Fibroblast of peridontal ligament (primary cell): Measurements from ENCODE around the gene TRIO.

ENCODE experiments used
- DNase-seq: peaks from one replicate; pipeline ENCODE4 v3.0.0-alpha.2; 2010; ENCODE audit errors: extremely low read depth

The TRIO gene

DNA sequence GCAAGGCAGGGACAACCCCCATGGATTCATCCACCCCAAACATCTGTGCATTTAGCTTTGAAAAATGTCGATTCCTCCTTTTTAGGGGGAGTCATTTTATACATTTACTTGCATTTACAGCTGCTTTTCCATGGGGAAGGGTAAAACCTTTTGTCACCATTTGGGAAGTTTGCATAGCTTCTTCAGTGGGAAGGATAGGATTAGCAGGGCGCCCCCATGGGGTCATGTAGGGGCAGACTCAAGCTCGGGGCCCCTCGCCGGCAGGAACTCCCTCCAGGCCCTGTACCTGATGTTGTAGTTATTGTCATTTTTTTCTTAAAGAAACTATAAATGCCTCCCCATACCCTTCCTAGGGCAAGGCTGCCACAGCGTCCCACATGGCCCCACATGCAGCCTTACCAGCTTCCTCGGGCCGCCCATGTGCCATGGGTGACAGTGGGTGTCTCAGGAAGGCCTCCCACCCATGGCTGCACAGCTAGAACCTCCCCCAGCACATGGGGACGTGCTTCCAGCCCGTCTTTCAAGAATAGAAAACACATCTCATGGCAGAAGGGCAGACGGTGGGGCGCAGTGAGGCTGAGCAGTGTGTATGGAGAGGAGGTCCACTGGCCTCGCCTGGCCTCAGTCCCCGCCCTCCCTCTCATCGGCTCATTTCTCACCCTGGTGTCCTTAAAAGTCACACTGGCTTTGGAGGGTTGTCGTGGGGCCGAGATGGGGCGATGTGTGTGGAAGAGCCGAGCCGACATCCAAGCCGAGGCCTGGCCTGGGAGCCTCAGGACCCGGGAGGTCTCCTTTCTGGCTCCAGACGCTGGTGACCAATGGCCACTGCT is 362.4 kb downstream of the TRIO start:
- DNase-seq: no peak

DNA sequence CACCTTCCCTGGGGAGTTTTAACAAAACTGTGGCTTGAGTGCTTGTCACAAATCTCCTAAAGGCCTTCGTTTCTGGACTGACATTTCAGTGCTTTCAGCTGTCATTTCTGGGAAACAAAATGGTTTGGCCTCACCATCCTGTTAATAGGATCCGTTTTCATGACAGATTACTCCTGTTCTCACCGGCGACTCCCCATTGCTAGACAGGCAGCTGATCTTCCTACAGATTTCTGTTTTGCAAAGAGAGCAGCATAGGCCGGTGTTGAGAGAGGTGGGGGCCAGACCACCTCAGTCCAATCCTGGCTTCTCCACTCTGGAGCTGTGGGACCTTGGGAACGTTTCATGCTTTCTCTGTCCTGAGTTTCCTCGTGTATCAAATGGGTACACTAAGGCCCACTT is 363.0 kb downstream of the TRIO start:
- no peak for DNase-seq

DNA sequence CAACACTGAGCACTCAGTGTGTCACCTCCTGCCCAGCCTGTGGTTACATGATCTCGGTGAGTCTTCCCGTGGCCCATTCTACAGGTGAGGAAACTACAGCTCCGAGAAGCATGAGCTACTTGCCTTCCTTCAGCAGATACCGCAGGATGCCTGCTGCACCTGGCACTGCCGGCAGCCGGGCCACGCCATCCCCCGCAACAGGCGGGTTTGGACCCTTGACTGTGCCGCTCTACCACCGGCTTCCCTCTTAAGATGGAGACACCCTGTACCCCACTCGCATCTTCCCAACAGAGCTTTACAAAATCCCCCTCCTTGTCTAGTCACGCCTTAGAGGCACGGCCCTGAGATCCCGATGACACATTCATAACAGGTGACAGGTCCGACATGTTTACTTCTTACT is 363.5 kb downstream of the TRIO start:
- DNase-seq: no peak

DNA sequence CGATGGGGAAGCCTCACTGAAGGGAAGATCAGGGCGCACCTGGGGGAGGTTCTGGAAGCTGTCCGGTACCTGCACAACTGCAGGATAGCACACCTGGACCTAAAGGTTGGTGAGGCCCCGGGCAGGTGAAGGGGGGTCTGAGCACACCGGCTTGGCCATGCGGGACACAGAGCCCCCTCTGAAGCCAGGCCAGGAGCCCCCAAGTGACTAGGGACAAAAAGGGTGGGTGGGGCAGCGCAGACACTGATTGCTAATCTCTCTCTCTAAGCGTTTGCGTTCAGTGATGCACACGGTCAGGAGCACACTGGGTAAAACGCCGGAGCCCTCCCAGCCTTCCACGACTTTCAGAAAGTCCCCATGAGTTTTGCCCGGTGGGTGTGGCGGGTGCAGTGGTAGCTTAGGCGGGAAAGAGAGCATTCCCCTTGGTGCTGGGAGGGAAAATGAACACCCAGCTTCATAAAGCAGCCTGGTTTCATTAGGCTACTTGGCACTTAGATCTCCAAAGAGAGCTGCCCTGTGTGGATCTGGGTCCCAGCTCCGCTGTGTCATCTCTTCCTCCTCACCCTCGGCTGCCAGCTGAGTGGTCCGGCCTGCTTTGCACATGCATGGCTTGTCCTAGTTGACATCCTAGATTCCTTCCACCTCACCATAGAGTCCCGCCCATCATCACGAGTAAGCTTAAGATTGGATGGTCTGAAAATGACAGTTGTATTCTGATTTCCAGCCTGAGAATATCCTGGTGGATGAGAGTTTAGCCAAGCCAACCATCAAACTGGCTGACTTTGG is 364.2 kb downstream of the TRIO start:
- DNase-seq: no peak

DNA sequence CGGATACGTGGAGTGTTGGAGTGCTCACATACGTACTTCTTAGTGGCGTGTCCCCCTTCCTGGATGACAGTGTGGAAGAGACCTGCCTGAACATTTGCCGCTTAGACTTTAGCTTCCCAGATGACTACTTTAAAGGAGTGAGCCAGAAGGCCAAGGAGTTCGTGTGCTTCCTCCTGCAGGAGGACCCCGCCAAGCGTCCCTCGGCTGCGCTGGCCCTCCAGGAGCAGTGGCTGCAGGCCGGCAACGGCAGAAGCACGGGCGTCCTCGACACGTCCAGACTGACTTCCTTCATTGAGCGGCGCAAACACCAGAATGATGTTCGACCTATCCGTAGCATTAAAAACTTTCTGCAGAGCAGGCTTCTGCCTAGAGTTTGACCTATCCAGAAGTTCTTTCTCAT is 364.9 kb downstream of the TRIO start:
- no peak for DNase-seq

DNA sequence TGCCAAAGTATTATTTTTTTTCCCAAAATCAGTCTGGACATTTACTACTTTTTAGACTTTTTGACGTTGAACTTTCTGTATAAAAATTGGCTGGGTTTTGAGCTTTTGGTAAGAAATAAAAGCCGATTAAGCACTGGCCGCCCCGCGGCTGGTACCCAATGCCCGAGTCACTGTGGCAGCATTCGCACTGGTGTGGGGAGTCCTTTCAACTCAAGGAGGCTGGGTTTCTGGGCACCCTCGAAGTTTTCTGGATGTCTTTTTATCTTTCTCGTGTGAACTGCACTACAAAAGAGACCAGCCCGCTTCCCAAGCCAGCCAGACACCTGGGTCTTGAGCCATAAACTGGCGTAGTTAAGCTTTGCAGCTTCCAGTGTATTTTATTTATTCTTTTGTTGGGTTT is 366.4 kb downstream of the TRIO start:
- no peak for DNase-seq

DNA sequence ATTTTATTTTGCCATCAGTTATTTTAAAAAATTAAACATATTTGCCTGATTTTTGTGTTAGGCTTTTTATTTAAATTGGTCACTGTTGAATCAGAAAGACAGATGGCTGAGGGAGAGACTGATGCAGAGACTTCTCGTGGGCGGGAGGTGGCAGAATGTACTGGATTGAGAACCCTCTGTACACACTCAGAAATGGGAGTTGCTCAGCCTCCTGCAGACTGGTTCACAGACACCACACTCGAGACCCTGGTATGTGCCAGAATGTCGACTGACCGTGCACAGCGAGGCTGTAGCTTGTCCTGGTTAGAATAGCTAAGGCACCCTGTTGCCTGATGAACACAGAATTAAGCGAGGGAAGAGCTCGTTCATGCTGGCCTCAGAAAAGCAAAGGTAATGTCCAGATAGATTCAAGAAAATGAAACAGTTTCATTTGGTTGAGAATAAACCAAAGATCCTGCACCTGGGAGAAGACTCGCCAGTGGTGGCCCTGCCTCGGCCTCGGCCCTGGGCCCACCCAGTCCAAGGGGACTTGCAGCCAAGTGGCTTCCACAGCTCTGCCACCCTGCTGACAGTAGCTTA is 367.1 kb downstream of the TRIO start:
- no peak for DNase-seq

DNA sequence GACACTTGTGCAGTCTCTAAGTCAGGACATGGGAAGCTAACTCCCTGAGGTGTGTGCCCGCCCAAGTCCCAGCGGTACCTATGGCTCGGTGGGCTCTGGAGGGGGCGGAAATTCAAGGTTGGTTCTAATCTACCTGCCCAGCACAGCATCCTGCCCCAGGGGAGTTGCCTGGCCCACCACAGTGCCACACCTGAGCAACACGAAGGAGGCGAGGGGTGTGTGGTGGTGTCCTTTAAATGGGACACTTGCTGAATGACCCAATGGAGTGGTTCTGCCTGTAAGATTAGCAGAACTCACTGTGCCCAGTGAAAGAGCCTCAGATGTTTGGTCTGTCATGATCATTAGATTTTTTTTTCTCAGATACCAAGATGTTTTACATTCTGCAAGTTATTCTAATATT is 367.7 kb downstream of the TRIO start:
- no peak for DNase-seq

DNA sequence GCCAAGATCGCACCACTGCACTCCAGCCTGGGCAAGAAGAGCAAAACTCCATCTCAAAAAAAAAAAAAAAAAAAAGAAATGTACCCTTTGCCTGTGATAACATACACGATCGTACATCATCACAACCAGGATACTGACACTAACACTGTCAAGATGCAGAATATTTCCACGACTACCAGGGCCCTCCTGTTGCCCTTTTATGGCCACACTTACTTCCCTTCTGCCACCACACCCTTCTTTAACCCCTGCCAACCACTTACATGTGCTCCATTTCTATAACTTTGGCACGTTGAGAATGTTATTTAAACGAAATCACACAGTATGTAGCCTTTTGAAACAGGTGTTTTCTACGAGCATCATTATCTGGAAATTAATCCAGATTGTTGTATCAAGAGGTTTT is 369.4 kb downstream of the TRIO start:
- DNase-seq: no peak

DNA sequence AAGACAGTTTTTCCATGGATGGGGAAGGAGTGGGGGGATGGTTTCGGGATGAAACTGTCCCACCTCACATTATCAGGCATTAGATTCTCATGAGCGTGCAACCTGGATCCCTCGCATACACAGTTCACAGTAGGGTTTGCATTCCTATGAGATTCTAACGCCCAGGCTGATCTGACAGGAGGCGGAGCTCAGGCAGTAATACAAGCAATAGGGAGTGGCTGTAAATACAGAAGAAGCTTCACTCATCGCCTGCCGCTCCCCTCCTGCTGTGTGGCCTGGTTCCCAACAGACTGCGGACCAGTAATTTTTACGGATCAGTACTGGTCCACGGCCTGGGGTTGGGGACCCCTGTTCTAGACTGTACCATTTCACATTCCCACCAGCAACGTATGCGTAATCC is 370.1 kb downstream of the TRIO start:
- DNase-seq: no peak

DNA sequence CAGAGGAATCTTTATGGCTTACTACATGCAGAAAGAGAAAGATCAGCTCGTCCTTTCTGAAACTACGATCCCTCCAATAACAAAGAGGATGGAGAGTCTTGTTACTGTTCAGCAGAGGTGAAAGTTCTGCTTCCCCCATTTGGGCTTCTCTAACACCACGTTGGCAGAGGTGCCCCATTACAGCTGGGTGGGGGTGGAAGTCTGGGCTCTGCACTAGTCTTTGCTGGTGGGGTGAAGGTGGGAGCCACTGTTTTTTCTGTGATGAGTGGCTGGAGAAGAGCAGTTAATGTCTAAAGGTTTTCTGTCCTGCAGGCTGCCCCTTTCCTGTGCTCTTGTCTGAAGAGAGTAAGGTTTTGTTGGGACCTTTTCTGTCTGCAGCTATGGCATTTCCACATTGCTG is 373.8 kb downstream of the TRIO start:
- DNase-seq: no peak

DNA sequence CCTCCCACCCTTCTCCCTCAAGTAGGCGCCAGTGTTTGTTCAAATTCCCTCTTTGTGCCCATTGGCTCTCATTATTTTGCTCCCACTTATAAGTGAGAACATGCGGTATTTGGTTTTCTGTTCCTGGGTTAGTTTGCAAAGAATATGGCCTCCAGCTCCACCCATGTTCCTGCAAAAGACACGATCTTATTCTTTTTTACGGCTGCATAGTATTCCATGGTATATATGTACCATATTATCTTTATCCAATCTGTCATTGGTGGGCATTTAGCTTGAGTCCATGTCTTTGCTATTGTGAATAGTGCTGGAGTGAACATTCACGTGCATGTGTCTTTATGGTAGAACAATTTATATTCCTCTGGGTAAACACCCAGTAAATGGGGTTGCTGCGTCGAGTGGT is 375.5 kb downstream of the TRIO start:
- no peak for DNase-seq

DNA sequence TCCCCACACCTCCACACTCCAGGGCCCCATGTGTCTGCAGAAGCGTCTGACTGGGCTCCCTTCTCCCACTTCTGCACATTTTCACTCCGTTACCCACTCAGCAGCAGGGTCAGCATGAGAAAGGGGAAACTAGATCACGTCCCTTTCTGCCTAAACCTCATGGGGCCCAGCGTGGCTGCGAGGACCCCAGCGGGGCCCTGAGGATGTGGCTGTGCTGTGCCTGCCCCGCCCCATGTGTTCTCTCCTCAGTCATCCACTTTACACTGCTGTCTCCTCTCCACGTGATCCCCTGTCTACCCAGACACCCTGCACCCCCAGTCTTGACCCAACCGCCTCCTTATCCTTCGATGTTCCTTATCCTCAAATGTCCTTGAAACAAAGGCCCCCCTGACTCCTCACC is 378.6 kb downstream of the TRIO start:
- no peak for DNase-seq

DNA sequence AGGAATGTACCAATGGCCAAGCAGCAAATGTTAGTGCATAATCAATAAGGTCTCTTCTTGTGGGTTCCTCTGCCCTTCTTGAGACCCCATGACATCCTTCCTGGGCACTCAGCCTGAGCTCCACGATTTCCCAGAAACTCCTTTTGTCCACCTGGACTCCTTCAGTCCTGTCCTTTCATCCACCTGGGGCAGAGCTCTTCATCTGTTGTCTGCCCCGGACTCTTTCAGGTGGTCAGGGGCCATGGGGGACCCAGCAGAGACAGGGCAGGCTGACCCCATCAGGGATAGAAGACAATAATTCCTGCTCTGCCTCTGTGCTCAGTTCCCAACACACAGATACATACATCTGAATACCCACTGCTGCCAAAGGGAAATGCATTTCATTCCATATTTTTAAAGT is 379.6 kb downstream of the TRIO start:
- DNase-seq: no peak

DNA sequence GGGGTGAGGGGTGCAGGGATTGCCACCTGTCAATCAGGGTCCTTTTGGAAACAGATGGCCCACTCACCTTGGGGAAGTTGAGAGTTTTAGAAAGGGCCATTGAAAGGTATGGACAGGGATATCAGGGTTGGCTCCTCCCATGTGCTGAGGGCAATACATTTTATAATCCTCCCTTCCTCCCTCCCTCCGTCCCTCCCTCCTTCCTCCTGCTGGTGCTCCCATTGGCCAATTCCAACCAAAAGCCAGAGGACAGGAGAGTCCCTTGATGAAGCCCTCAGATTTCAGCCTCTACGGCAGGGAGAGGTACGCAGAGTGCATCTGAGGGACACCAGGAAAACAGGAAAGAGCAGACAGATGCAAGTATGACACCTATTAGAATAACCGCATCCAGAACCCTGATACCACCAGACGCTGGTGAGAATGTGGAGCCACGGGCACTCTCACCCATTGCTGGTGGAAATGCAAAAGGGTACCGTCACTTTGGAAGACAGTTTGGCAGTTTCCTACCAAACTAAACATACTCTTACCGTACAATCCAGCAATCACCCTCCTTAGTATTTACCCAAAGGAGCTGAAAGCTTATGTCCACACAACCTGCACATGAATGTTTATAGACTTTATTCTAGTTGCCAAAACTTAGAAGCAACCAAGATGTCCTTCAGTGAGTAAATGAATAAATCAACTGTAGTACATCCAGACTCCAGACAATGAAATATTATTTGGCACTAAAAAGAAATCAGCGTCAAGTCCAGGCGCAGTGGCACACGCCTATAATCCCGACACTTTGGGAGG is 380.3 kb downstream of the TRIO start:
- no peak for DNase-seq

DNA sequence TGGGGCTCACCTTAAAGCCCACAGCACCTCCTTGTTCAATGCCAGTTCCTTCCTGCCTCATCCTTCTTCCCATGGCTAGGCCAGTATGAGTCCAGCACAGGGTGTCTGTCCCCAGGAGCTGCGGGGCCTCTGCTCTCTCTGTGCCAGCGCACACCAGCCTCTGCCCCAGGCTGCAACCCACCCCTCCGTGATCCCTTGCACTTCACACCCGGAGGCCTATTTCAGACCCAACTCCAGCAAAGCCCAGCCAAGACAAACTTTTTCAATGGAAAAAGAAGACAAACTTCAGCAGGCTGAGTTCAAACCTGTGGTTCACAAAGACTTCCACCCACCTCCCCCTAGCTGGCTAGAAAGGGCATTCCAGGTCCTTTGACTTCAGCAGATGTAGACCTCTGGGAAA is 382.3 kb downstream of the TRIO start:
- no peak for DNase-seq

DNA sequence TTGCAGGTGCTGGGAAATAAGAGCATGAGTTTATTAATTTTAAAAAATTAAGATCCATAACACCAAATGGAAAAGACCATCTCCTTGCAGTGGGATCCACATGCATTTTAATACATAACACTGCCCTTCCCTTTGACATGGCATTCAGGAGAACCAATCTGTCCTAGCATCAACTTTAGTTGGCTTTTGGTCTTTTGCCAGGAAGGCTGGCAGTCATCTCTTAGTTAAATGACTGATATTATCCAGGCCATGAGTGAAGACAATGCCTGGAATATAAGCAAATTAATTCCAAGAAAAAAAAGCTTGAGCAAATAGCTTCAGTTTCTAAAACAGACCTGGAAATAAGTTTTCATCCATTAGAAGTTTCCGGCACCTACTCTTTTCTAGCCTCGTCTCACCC is 383.4 kb downstream of the TRIO start:
- DNase-seq: no peak

DNA sequence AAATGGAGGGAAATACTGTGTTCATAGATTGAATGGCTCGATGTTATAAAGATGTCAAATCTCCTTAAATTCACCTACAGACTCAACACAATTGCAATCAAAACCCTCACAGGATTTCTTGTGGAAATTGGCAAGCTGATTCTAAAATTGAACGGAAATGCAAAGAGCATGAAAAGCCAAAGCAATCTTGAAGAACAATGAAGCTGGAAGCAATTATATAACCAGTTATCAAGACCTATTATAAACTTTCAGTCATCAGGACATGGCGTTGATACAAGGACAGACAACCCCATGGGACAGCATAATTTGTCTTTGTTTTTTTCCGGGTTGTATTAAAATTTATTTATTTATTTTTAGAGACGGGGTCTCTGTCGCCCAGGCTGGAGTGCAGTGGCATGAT is 385.0 kb downstream of the TRIO start:
- no peak for DNase-seq

DNA sequence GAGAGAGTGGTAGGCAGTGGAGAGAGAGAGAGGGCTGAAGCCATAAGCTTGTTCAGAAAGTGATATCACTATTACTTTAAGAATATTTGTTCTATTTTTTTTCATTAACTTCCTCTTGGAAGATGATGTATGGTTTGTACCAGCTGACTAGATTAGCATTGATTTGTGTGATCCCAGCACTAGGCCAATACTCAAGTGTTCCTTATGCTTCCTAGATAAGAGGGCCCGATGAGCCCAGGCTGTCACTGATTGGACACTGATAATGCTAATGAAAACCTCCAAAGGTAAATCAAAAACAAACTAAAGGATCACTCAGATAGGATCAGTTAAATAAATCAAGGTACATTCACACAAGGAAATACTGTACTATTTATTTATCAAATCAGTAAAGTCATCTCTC is 385.8 kb downstream of the TRIO start:
- DNase-seq: no peak

DNA sequence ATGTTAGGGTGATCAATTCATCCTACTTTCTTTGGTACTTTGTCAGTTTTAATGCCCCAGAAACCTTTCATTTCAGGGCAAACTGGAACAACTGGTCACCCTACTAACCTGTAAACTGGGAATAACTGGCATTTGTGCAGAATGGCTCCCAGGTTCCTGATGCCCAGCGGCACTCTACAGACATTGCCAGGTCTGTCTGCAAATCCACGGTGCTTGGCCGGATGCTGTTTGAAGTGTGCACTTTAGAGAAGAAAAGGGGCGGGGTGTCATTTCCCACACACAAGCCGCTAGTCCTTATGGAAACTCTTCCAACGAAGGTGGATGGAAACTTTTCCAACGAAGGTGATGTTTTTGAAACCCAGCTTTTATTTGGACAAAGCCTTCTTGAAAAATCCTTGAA is 388.5 kb downstream of the TRIO start:
- DNase-seq: no peak

DNA sequence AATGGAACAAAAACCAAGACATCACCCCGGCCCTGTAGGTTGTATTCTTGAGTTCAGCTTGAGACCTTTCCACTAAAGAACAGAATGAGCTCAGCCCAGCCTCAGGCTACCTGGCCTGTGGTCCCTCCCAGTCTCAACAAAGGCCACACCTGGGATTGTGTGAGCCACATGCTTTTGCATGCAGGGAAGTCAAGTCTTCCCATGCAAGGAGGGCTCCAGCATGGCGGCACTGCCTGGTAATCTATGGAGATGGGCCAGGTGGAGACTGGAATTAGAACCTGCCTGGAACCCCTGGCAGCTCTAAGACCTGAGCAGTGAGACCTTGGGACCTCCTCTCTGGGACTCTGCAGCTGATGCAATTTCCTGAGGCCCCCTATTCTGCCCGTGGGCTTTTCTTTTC is 389.0 kb downstream of the TRIO start:
- no peak for DNase-seq

DNA sequence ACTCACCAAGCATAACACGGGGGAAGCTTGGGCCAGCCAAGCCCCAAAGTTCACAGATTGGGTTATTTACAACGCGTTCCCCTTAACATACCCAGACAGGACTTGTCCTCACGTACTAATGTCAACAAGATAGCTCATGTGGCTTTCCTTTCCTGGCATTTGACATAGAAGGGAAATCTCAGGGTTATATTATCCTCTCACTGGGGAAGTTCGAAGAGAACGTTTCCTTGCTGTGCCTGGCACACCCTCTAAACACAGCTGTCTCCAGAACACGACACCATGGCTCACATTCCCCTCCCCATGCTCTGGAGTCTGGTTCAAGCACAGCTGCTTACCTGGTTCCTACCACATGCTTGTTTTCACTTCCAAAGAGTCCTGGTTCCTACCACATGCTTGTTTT is 391.6 kb downstream of the TRIO start:
- DNase-seq: no peak
